Measurements from ENCODE around the gene BCL2L11. TPM values are rescaled to one million over a fixed set of nuclear protein-coding genes. Genes with fewer than 3 reads are reported as not detected.
A peak's percentile ranks its signal among the peaks of the same experiment; 100 is the strongest.
"Not testable (repeated sequence)": the region's sequence is repeated elsewhere in the genome, so short reads cannot be mapped to it uniquely, and the experiment has no call there.

BCL2L11 gene
- total RNA-seq, 1 donor from 2014 or later, result 19.3 TPM

GRCh38 chr2:111072220-111072871, 48.4 kb upstream of the BCL2L11 start:
- peaks cover 11% of the 10 kb centered on the region for H3K4me1 Mint-ChIP-seq (ENCODE audit: low read depth, unreplicated experiment)
- H3K9me3 Mint-ChIP-seq (ENCODE audit: unreplicated experiment), result peaks cover 5% of the 10 kb centered on the region
- Histone ChIP-seq H2AFZ (ENCODE audit: low read depth, low read length) (no peak overlapping the region), H4K20me1 (ENCODE audit: insufficient read depth, low read length) (no peaks in the 10 kb centered on the region), H3K27ac (ENCODE audit: low read depth, low read length) (peak overlapping the region; percentile 83), H3K9me3 (ENCODE audit: insufficient read depth, low read depth, low read length) (no peaks in the 10 kb centered on the region), H3K36me3 (ENCODE audit: insufficient read depth, low read length) (no peaks in the 10 kb centered on the region), H3K27me3 (ENCODE audit: insufficient read depth, low read length) (peaks cover 4% of the 10 kb centered on the region), H3K4me2 (ENCODE audit: low read length) (peak overlapping the region; percentile 64), H3K4me1 (ENCODE audit: insufficient read depth, low read length) (peaks cover 23% of the 10 kb centered on the region), H3K79me2 (ENCODE audit: insufficient read depth, low read length) (no peaks in the 10 kb centered on the region), H3K4me3 (ENCODE audit: insufficient read depth, low read depth, low read length) (peak overlapping the region; percentile 14), H3K9ac (ENCODE audit: low read length) (peak overlapping the region; percentile 55)
- H3K36me3 Mint-ChIP-seq (ENCODE audit: low read depth, unreplicated experiment), result no peaks in the 10 kb centered on the region
- H3K4me3 Mint-ChIP-seq (ENCODE audit: unreplicated experiment), result no peak overlapping the region
- TF ChIP-seq EZH2 (IDR thresholded peaks at IDR 0.05; ENCODE audit: insufficient read depth, low read length), result no peak
- TF ChIP-seq CTCF (IDR thresholded peaks at IDR 0.05; ENCODE audit: insufficient read depth, low read depth, low read length), result no peak
- FAIRE-seq (peak; percentile 74), DNase-seq (ENCODE audit: low read depth) (peak; percentile 87)
- H3K27ac Mint-ChIP-seq (ENCODE audit: unreplicated experiment), result peak overlapping the region; percentile 38
- H3K27me3 Mint-ChIP-seq (ENCODE audit: low read depth, unreplicated experiment), result peaks cover 4% of the 10 kb centered on the region

- H3K4me1 Mint-ChIP-seq (ENCODE audit: low read depth, unreplicated experiment); H4K20me1 ChIP-seq (ENCODE audit: insufficient read depth, low read length); FAIRE-seq; H3K4me3 Mint-ChIP-seq (ENCODE audit: unreplicated experiment); H3K9me3 Mint-ChIP-seq (ENCODE audit: unreplicated experiment); H3K9ac ChIP-seq (ENCODE audit: low read length); H3K36me3 ChIP-seq (ENCODE audit: insufficient read depth, low read length); H3K9me3 ChIP-seq (ENCODE audit: insufficient read depth, low read depth, low read length); H3K27me3 ChIP-seq (ENCODE audit: insufficient read depth, low read length); DNase-seq (ENCODE audit: low read depth); H3K27me3 Mint-ChIP-seq (ENCODE audit: low read depth, unreplicated experiment); H3K36me3 Mint-ChIP-seq (ENCODE audit: low read depth, unreplicated experiment); H3K27ac ChIP-seq (ENCODE audit: low read depth, low read length); H3K27ac Mint-ChIP-seq (ENCODE audit: unreplicated experiment); H3K4me2 ChIP-seq (ENCODE audit: low read length); H3K4me3 ChIP-seq (ENCODE audit: insufficient read depth, low read depth, low read length); H3K4me1 ChIP-seq (ENCODE audit: insufficient read depth, low read length); H3K79me2 ChIP-seq (ENCODE audit: insufficient read depth, low read length); H2AFZ ChIP-seq (ENCODE audit: low read depth, low read length): not testable (repeated sequence)
Measured at GRCh38 chr2:111082659-111083058, 38.1 kb upstream of the BCL2L11 start.

GRCh38 chr2:111091811-111092211, 28.9 kb upstream of the BCL2L11 start:
- Histone ChIP-seq H3K9me3 (ENCODE audit: insufficient read depth, low read depth, low read length) (no peaks in the 10 kb centered on the region), H2AFZ (ENCODE audit: low read depth, low read length) (no peak overlapping the region), H3K4me2 (ENCODE audit: low read length) (no peak overlapping the region), H3K9ac (ENCODE audit: low read length) (no peak overlapping the region), H4K20me1 (ENCODE audit: insufficient read depth, low read length) (no peaks in the 10 kb centered on the region), H3K36me3 (ENCODE audit: insufficient read depth, low read length) (no peaks in the 10 kb centered on the region), H3K27ac (ENCODE audit: low read depth, low read length) (no peak overlapping the region), H3K79me2 (ENCODE audit: insufficient read depth, low read length) (no peaks in the 10 kb centered on the region), H3K4me1 (ENCODE audit: insufficient read depth, low read length) (no peaks in the 10 kb centered on the region), H3K4me3 (ENCODE audit: insufficient read depth, low read depth, low read length) (no peak overlapping the region), H3K27me3 (ENCODE audit: insufficient read depth, low read length) (peaks cover 32% of the 10 kb centered on the region)
- Mint-ChIP-seq H3K36me3 (ENCODE audit: low read depth, unreplicated experiment) (no peaks in the 10 kb centered on the region), H3K4me1 (ENCODE audit: low read depth, unreplicated experiment) (no peaks in the 10 kb centered on the region), H3K27ac (ENCODE audit: unreplicated experiment) (no peak overlapping the region), H3K4me3 (ENCODE audit: unreplicated experiment) (no peak overlapping the region), H3K27me3 (ENCODE audit: low read depth, unreplicated experiment) (peaks cover 14% of the 10 kb centered on the region), H3K9me3 (ENCODE audit: unreplicated experiment) (peaks cover 3% of the 10 kb centered on the region)
- TF ChIP-seq EZH2 (IDR thresholded peaks at IDR 0.05; ENCODE audit: insufficient read depth, low read length), result no peak
- TF ChIP-seq CTCF (IDR thresholded peaks at IDR 0.05; ENCODE audit: insufficient read depth, low read depth, low read length), result no peak
- DNase-seq (ENCODE audit: low read depth) (no peak), FAIRE-seq (no peak)

Measured in astrocyte (in vitro differentiated cells and primary cell).